Left ventricle myocardium inferior (tissue), 1 donor: ENCODE results near the gene SURF1. TPM values are rescaled to one million over a fixed set of nuclear protein-coding genes. Genes with fewer than 3 reads are reported as not detected.
A peak's percentile ranks its signal among the peaks of the same experiment; 100 is the strongest.

Source experiments
- DNase-seq: peaks from one replicate; pipeline ENCODE4 v3.0.0-alpha.2; 2020
- H3K27ac ChIP-seq: fragments of 200-600 bp; replicated peaks from 2 replicates; pipeline ENCODE4 v1.8.0; 2021
- H3K27me3 ChIP-seq: fragments of 200-600 bp; 2 replicates; pipeline ENCODE4 v1.8.0; 2021; ENCODE audit warnings: low read depth
- H3K36me3 ChIP-seq: fragments of 200-600 bp; 2 replicates; pipeline ENCODE4 v1.8.0; 2021
- H3K4me1 ChIP-seq: fragments of 200-600 bp; 2 replicates; pipeline ENCODE4 v1.8.0; 2021
- H3K4me3 ChIP-seq: fragments of 200-600 bp; 2 replicates; pipeline ENCODE4 v1.8.0; 2021; ENCODE audit warnings: mild to moderate bottlenecking, moderate library complexity
- H3K9me3 ChIP-seq: fragments of 200-600 bp; replicated peaks from 2 replicates; pipeline ENCODE4 v1.8.0; 2021
- intact Hi-C: fragments of 100-400 bp; cut with micrococcal nuclease; formaldehyde crosslinking; loops from one replicate; pipeline ENCODE4 v1.11.0; 2022
- total RNA-seq: library from RNA; stranded (reverse); fragmentation: NEBNext Ultra II Directional; extraction: Animal tissue kit (Norgen Biotek cat#: 25700); gene quantifications from one replicate; pipeline ENCODE4 v1.2.1, GENCODE V29; 2021
- TF ChIP-seq, protein P1 (sequence below): fragments of 200-600 bp; IDR thresholded peaks from 2 replicates; pipeline ENCODE4 v1.8.0; 2021; ENCODE audit warnings: antibody characterized with exemption, mild to moderate bottlenecking, borderline replicate concordance
- donor health status: DM: no; HTN: yes; CAD: no; lungs with severe emphysema.

SURF1 gene
- total RNA-seq, 1 donor from 2014 or later: 60.7 TPM

DNA sequence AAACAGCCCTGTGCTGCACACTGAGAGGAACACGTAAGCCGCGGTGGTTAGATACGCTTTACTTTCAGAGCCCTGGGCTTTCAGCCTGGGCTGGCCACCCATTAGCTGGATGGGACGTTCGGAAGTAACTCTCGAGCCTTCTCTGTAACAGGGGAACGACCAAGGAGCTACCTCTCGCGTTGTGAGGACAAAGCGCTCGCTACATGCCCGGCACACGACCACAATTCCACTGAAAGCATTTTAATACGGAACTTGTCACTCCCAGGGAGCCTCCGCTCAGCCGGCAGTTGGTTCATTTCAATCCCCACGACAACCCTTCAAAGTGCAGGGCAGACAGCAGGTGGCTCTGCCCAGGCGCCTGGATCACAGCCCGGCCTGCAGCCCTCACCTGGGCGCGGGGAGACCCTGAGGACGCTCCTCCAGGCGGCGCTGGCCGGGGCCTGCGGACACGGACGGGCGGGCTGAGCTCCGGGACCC, 368 bp downstream of the SURF1 start:
- no peak for DNase-seq
- H3K4me1 ChIP-seq: peaks cover 49% of the 10 kb centered on the region
- no peaks in the 10 kb centered on the region for H3K9me3 ChIP-seq
- H3K27me3 ChIP-seq: no peaks in the 10 kb centered on the region
- peak overlapping the region; percentile 87 for H3K27ac ChIP-seq
- peaks cover 44% of the 10 kb centered on the region for H3K36me3 ChIP-seq
- intact Hi-C loops: no loop called here
- peak overlapping the region; percentile 91 for H3K4me3 ChIP-seq
- TF ChIP-seq, protein P1, sequence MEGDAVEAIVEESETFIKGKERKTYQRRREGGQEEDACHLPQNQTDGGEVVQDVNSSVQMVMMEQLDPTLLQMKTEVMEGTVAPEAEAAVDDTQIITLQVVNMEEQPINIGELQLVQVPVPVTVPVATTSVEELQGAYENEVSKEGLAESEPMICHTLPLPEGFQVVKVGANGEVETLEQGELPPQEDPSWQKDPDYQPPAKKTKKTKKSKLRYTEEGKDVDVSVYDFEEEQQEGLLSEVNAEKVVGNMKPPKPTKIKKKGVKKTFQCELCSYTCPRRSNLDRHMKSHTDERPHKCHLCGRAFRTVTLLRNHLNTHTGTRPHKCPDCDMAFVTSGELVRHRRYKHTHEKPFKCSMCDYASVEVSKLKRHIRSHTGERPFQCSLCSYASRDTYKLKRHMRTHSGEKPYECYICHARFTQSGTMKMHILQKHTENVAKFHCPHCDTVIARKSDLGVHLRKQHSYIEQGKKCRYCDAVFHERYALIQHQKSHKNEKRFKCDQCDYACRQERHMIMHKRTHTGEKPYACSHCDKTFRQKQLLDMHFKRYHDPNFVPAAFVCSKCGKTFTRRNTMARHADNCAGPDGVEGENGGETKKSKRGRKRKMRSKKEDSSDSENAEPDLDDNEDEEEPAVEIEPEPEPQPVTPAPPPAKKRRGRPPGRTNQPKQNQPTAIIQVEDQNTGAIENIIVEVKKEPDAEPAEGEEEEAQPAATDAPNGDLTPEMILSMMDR: no peak

GRCh38 chr9:133354766-133355165, 1.5 kb downstream of the SURF1 start:
- Histone ChIP-seq H3K4me1 (peaks cover 51% of the 10 kb centered on the region), H3K27me3 (no peaks in the 10 kb centered on the region), H3K36me3 (peaks cover 47% of the 10 kb centered on the region), H3K27ac (no peak overlapping the region), H3K4me3 (peak overlapping the region; percentile 91), H3K9me3 (no peaks in the 10 kb centered on the region)
- TF ChIP-seq, protein P1: no peak
- intact Hi-C loops: no loop called here
- DNase-seq: no peak

- H3K27ac ChIP-seq: no peak overlapping the region
- H3K27me3 ChIP-seq: no peaks in the 10 kb centered on the region
- intact Hi-C loops: no loop called here
- DNase-seq: no peak
- TF ChIP-seq, protein P1: no peak
- H3K36me3 ChIP-seq: peaks cover 56% of the 10 kb centered on the region
- H3K9me3 ChIP-seq: no peaks in the 10 kb centered on the region
- no peak overlapping the region for H3K4me3 ChIP-seq
- H3K4me1 ChIP-seq: peaks cover 55% of the 10 kb centered on the region
Measured at GRCh38 chr9:133353548-133353947, 2.7 kb downstream of the SURF1 start.

- TF ChIP-seq, protein P1: no peak
- Histone ChIP-seq H3K27ac (no peak overlapping the region), H3K27me3 (no peaks in the 10 kb centered on the region), H3K4me3 (no peak overlapping the region), H3K9me3 (no peaks in the 10 kb centered on the region), H3K36me3 (peaks cover 56% of the 10 kb centered on the region), H3K4me1 (peaks cover 58% of the 10 kb centered on the region)
- no peak for DNase-seq
- intact Hi-C loops: no loop called here
Measured at GRCh38 chr9:133352635-133353340, 3.5 kb downstream of the SURF1 start.

- intact Hi-C loops: no loop called here
- DNase-seq: no peak
- no peaks in the 10 kb centered on the region for H3K27me3 ChIP-seq
- H3K9me3 ChIP-seq: no peaks in the 10 kb centered on the region
- peaks cover 56% of the 10 kb centered on the region for H3K4me1 ChIP-seq
- TF ChIP-seq, protein P1: peak; percentile 49
- H3K36me3 ChIP-seq: peaks cover 56% of the 10 kb centered on the region
- no peak overlapping the region for H3K4me3 ChIP-seq
- no peak overlapping the region for H3K27ac ChIP-seq
Measured at GRCh38 chr9:133351908-133352634, 4.2 kb downstream of the SURF1 start.
